Epithelial cell of proximal tubule (primary cell): ENCODE measurements around the gene DRC7. TPM values are rescaled to one million over a fixed set of nuclear protein-coding genes. Genes with fewer than 3 reads are reported as not detected.
"Not testable (repeated sequence)": the region's sequence is repeated elsewhere in the genome, so short reads cannot be mapped to it uniquely, and the experiment has no call there.

Experiments used
- DNase-seq: peaks from one replicate; pipeline ENCODE4 v3.0.0-alpha.2; 2011; ENCODE audit warnings: low read depth
- H3K4me3 ChIP-seq: 2 replicates; pipeline ENCODE4 v1.5.1; 2011; ENCODE audit warnings: low read depth, mild to moderate bottlenecking, low read length
- total RNA-seq: library from RNA; depleted of rRNA; stranded (reverse); fragments of >200 nt; gene quantifications from 2 replicates; pipeline ENCODE4 v1.2.3, GENCODE V29; 2015
- TF ChIP-seq, protein P1 (sequence below): conservative IDR thresholded peaks from 2 replicates; pipeline ENCODE4 v1.5.1; 2012; ENCODE audit warnings: low read depth, mild to moderate bottlenecking, low read length

DRC7 gene
- total RNA-seq, 1 donor from 2014 or later: not detected

DNA sequence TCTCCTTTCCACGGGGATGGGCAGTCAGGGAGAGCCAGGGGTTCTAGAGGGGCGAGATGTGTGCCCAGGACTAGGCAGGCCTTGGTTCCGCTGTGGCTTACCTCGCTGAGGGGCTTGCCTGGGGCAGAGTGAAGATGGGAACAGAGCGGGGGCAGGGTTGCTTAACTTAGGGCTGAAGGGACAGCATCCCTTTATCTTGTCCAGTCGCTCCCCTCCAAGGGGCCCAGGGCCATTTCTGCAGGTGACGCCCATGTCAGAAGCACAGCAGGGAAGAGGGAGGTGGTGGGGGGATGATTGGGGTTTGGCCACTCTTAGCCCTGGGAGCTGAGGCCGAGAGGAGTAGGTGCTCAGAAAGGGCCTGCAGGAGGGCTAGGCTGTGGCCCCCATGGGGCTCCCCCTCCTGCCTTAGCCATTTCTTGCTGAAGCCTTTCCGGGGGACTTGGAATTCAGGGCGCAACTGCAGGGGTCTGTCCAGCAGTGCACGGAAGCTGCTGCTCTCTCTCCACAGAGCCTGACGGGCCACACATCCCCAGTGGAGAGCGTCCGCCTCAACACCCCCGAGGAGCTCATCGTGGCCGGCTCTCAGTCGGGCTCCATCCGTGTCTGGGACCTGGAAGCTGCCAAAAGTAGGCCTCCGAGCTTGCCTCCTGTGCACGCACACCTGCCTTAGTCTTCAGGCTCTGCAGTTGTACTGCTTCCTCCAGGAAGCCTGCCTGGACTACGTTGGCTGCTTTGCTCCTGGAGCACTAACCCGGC, 49.5 kb downstream of the DRC7 start:
- no peak for DNase-seq

GRCh38 chr16:57744642-57744903, 50.0 kb downstream of the DRC7 start:
- no peak overlapping the region for H3K4me3 ChIP-seq
- DNase-seq: no peak

More for the DNA sequence above, 49.5 kb downstream of the DRC7 start:
- TF ChIP-seq, protein P1, sequence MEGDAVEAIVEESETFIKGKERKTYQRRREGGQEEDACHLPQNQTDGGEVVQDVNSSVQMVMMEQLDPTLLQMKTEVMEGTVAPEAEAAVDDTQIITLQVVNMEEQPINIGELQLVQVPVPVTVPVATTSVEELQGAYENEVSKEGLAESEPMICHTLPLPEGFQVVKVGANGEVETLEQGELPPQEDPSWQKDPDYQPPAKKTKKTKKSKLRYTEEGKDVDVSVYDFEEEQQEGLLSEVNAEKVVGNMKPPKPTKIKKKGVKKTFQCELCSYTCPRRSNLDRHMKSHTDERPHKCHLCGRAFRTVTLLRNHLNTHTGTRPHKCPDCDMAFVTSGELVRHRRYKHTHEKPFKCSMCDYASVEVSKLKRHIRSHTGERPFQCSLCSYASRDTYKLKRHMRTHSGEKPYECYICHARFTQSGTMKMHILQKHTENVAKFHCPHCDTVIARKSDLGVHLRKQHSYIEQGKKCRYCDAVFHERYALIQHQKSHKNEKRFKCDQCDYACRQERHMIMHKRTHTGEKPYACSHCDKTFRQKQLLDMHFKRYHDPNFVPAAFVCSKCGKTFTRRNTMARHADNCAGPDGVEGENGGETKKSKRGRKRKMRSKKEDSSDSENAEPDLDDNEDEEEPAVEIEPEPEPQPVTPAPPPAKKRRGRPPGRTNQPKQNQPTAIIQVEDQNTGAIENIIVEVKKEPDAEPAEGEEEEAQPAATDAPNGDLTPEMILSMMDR: no peak
- no peak overlapping the region for H3K4me3 ChIP-seq

DNA sequence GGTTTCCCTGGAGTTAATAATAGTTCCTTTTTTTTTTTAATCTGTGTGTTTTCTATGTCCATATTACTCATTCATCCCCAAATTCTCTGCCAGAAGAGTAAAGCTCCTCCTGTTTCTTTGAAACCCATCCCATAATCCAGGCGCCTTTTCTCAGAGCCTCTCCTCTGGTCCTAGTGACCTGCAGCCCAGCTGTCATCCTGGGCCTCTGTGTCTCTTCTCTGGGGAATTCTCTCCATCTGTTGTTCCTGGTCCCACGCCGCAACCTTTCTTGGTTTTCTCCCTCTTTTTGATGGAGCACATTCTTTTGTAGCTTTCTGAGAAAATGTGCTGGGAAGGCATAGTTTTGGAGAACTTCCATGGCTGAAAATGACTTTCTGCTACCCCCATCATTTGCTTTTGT, 51.2 kb downstream of the DRC7 start:
- TF ChIP-seq, protein P1: no peak
- DNase-seq: no peak
- H3K4me3 ChIP-seq: no peak overlapping the region

More at GRCh38 chr16:57744642-57744903, 50.0 kb downstream of the DRC7 start:
- TF ChIP-seq, protein P1: no peak

DNA sequence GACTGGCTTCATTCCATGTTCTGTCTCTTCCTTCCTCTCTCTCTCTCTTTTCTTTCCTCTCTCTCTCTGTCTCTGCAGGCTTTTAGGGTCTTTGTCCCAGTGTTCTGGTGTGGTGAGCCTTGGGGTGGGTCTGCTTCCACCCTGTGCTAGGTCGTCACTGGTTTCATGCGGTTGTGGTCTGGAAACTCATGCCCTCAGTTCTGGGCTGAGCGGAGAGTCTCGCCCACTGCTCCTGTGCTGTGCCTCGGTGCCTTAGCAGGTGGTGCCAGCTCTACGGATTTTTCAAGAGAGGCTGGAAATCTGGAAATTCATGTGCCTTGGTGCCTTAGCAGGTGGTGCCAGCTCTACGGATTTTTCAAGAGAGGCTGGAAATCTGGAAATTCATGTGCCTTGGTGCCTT, 51.7 kb downstream of the DRC7 start:
- not testable (repeated sequence) for DNase-seq

DNA sequence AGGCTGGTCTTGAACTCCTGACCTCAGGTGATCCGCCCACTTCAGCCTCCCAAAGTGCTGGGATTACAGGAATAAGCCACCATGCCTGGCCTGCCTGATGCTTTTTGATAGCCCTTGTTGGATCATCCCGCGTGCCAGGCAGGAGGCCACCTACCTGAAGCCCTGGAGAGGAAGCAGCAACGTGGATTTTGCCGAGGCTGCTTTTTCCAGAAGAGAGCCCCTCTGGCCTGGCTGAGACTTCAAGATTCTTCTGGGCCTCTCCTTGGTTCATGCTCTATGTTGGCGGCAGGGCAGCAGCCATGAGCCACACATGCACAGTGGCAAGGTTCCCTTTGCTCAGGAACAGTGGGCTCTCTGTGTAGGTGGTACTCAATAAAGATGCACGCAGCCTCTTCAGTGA, 52.5 kb downstream of the DRC7 start:
- TF ChIP-seq, protein P1: no peak
- no peak for DNase-seq
- no peak overlapping the region for H3K4me3 ChIP-seq

More for the DNA sequence above, 51.7 kb downstream of the DRC7 start:
- not testable (repeated sequence) for H3K4me3 ChIP-seq

GRCh38 chr16:57747496-57747895, 52.9 kb downstream of the DRC7 start:
- TF ChIP-seq, protein P1: no peak
- H3K4me3 ChIP-seq: no peak overlapping the region
- DNase-seq: no peak

- no peak for DNase-seq
- TF ChIP-seq, protein P1: no peak
- no peak overlapping the region for H3K4me3 ChIP-seq
These were observed 53.4 kb downstream of the DRC7 start for GRCh38 chr16:57747996-57748395.
